Activated CD4-positive, alpha-beta T cell treated with anti-CD3 and anti-CD28 coated beads for 48 hours (primary cell): ENCODE measurements around the gene AGTR1.

Experiments used
- DNase-seq: peaks from one replicate; pipeline ENCODE4 v3.0.0-alpha.2; 2020

AGTR1 gene

GRCh38 chr3:148697306-148698189, at the start of gene AGTR1:
Gene AGTR1, plus strand, starts transcription at chr3:148697903. Its CDS starts 43,133 bp downstream, at chr3:148741036.
- no peak for DNase-seq

GRCh38 chr3:148648685-148649352, 48.9 kb upstream of the AGTR1 start:
- DNase-seq, result no peak

GRCh38 chr3:148651549-148651948, 46.2 kb upstream of the AGTR1 start:
- no peak for DNase-seq

GRCh38 chr3:148654433-148654832, 43.3 kb upstream of the AGTR1 start:
- no peak for DNase-seq

- no peak for DNase-seq
These were observed 40.2 kb upstream of the AGTR1 start for GRCh38 chr3:148657470-148657869.

- DNase-seq, result no peak
These were observed 38.2 kb upstream of the AGTR1 start for GRCh38 chr3:148659512-148659911.

- DNase-seq, result no peak
These were observed 17.4 kb upstream of the AGTR1 start for GRCh38 chr3:148680289-148680688.

- no peak for DNase-seq
These were observed 16.6 kb upstream of the AGTR1 start for GRCh38 chr3:148681080-148681479.

- no peak for DNase-seq
These were observed 14.7 kb upstream of the AGTR1 start for GRCh38 chr3:148682997-148683396.

GRCh38 chr3:148694116-148694515, 3.6 kb upstream of the AGTR1 start:
- no peak for DNase-seq

- DNase-seq, result no peak
These were observed 597 bp downstream of the AGTR1 start for GRCh38 chr3:148698190-148698810.

GRCh38 chr3:148705314-148705713, 7.6 kb downstream of the AGTR1 start:
- DNase-seq, result no peak

- DNase-seq, result no peak
These were observed 10.1 kb downstream of the AGTR1 start for GRCh38 chr3:148707601-148708380.

- DNase-seq, result no peak
These were observed 10.7 kb downstream of the AGTR1 start for GRCh38 chr3:148708409-148708808.

- no peak for DNase-seq
These were observed 12.0 kb downstream of the AGTR1 start for GRCh38 chr3:148709560-148710253.

GRCh38 chr3:148710665-148711064, 13.0 kb downstream of the AGTR1 start:
- DNase-seq, result no peak

GRCh38 chr3:148711981-148712666, 14.4 kb downstream of the AGTR1 start:
- no peak for DNase-seq

- no peak for DNase-seq
These were observed 16.8 kb downstream of the AGTR1 start for GRCh38 chr3:148714521-148714920.

- DNase-seq, result no peak
These were observed 19.0 kb downstream of the AGTR1 start for GRCh38 chr3:148716657-148717056.

GRCh38 chr3:148717885-148718561, 20.3 kb downstream of the AGTR1 start:
- DNase-seq, result no peak
